Stimulated activated CD4-positive, alpha-beta T cell treated with anti-CD3 and anti-CD28 coated beads, Interleukin-12 subunit alpha, Interleukin-12 subunit beta, amount 100 ng/mL, for 4 hours (primary cell): ENCODE measurements around the gene LAIR2.
"Not testable (repeated sequence)": the region's sequence is repeated elsewhere in the genome, so short reads cannot be mapped to it uniquely, and the experiment has no call there.

Experiments
- DNase-seq: peaks from one replicate; pipeline ENCODE4 v3.0.0-alpha.2; 2020

LAIR2 gene

GRCh38 chr19:54495284-54495683, 7.3 kb upstream of the LAIR2 start:
- not testable (repeated sequence) for DNase-seq

- DNase-seq, result not testable (repeated sequence)
Observed at GRCh38 chr19:54497747-54498450, 4.7 kb upstream of the LAIR2 start.

GRCh38 chr19:54498451-54498772, 4.2 kb upstream of the LAIR2 start:
- DNase-seq, result not testable (repeated sequence)

DNA sequence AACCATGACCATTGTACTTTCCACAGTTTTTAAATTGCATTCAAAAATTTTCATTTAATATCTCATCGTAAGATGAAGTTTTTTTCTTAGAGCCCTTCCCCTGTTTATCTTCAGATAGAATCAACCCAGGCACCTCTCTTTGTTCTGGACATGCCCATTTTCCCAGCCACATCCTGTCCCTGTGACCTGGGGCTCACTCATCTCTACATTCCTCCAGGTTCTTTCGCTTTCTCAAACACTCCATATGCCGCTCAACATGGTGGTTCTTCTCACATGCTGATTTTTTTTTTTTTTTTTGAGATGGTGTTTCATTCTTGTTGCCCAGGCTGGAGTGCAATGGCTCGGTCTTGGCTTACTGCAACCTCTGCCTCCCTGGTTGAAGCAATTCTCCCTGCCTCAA, 2.9 kb downstream of the LAIR2 start:
- DNase-seq, result not testable (repeated sequence)

DNA sequence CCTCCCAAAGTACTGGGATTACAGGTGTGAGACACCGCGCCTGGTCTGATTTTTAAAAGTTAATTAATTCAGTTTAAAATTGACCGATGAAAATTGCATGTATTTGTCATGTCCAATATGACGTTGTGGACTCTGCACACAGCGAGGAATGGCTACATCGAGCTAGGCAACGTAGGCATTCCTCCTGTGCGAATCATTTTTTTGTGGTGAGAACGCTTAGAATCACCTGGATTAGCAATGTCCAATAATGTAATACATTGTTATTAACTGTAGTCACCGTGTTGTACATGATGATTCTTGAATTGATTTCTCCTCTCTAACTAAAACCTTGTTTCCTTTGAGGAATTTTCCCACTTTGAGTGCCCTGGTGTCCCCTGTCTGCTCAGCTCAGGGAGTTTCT, 3.4 kb downstream of the LAIR2 start:
- no peak for DNase-seq

DNA sequence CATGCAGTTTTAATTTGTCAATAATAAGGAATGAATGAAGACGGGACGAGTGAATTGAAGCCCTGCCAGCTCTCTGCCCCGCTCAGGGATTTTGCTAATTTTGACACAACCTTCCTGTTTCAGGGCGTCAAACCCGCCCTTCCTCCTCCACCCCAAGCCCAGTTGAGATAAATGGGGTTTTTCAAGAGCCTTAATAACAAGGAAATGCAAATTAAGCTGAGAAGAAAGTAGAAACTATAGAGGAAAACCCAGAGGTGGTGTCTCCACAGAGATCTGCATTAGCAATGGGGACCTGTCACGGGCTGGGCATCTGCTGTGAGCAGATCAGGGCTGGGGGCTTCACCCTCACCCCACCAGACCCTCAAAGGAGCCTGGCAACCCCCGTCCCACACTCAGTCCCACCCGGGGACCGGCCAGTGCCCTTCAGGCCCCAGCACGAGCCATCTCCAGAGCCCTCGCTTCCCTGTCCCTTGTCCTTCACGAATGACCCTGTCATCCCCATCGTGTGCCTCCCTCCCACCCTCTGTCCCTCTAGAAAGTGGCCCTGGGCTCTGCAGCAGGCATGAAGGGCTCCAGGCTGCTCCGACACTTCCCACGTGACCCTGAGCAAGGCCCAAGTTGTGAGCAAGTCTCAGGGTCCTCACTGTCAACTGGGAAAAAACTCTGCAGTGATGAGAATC, 4.5 kb downstream of the LAIR2 start:
- DNase-seq, result not testable (repeated sequence)

DNA sequence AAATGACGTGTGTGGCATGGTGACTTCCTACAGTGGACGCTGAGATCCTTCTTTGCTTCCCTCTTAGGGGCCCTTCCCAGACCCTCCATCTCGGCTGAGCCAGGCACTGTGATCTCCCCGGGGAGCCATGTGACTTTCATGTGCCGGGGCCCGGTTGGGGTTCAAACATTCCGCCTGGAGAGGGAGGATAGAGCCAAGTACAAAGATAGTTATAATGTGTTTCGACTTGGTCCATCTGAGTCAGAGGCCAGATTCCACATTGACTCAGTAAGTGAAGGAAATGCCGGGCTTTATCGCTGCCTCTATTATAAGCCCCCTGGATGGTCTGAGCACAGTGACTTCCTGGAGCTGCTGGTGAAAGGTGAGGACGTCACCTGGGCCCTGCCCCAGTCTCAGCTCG, 5.2 kb downstream of the LAIR2 start:
- DNase-seq, result no peak

- not testable (repeated sequence) for DNase-seq
Observed at GRCh38 chr19:54508487-54508886, 5.9 kb downstream of the LAIR2 start.

DNA sequence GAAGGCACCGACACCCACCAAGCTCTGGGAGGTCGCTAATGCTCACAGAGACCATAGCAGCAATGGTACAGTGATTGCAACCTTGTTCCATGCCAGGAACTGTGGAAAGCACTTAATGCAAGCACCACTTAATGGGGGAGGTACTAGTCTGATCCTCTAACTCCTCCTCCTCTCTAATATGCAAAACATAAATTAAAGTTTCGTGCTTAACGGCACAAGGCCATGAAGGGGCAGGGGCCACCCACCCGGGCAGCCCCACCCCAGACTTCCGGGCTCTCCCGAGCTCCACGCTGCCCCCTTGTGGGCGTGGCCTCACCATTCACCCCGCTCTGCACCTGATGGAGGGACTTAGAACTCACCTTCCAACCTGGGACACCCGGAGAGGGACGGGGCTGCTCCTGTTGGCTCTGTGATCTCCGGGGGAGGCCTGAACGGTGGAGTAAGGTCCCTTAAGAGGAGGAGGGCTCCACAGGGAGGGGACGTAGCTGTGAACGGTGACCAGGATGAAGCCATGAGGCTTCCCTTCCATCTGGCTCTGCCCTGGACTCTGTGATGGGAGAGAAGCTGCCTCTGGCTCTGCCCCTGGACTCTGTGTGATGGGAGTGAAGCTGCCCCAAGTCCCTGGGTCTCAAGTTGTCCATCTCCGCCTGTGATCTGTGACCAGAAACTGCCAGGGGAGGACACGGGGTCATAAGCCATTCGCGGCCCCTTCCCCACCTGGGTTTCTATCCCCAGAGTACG, 6.7 kb downstream of the LAIR2 start:
- not testable (repeated sequence) for DNase-seq

DNA sequence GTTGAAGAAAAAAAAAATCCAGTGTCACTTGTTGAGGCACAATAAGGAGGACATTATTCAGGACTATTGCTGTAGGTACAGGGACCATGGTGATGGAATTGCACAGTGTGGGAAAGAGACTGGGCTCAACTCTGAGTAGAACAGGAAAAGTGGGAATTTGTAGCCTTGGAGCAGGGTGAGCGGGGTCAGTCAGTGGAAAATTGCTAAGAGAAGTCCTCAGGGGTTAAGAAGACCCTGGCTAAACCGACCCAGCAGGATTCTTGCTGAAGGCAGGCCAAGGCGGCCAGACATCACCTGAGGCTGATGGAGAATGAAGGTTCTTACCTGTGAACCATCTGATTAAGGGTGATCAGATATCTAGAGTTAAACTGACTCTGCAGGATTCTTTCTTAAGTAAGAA, 12.5 kb downstream of the LAIR2 start:
- no peak for DNase-seq

DNA sequence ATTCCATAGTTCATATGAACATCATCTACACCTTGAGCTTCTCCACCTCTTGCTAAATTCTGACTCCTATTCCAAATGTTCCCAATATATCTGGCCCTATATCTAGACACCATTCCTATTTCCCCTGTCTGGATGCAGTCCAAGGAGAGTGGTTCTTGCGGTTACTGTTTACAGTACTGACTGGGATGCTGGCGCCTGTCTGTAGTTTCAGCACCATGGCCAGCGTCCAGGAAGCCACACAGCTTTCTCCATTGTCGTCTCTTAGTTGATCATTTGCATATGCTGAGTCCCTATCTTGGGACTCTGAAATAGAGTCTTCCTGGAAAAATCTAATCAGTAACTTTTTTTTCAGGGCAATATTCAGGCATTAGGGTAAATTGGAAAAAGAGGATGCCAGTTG, 14.9 kb downstream of the LAIR2 start:
- peak; percentile 63 for DNase-seq

GRCh38 chr19:54518844-54519243, 16.2 kb downstream of the LAIR2 start:
- no peak for DNase-seq

DNA sequence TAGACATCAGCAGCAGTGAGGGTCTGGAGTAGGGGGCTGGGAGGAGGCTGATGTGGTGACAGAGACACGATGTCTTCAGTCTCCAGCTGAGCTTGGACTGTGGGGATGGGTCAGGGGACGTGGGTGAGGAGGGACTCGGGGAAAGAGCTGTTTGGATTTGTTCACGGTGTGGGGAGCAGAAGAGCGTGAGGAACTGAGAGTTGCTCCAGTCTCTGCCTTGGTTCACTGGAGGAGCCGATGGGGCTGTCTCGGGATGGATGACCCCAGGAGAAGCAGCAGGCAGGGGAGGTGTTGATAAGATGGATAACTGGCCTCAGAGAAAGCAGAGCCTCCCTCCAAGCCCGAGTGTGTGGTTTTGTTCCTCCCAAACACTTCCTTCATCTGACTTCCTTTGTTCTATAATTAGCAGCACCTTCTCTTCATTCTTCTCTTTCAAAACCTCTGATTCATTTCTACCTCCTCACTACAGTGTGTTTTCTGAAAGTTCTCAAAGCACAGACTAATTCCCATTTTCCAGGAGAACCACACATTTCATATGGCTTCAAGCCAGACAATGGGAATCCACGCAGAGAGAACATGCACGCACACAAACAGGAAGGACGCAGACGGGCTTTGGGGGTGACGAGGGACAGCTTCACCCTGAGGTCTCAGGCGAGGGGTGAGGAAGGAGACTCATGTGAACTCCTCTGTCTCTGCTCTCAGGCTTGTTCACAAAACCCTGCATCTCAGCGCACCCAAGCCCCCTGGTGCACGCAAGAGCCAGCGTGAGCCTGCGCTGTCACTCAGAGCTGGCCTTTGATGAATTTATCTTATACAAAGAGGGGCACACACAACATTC, 18.6 kb downstream of the LAIR2 start:
- DNase-seq, result no peak

DNA sequence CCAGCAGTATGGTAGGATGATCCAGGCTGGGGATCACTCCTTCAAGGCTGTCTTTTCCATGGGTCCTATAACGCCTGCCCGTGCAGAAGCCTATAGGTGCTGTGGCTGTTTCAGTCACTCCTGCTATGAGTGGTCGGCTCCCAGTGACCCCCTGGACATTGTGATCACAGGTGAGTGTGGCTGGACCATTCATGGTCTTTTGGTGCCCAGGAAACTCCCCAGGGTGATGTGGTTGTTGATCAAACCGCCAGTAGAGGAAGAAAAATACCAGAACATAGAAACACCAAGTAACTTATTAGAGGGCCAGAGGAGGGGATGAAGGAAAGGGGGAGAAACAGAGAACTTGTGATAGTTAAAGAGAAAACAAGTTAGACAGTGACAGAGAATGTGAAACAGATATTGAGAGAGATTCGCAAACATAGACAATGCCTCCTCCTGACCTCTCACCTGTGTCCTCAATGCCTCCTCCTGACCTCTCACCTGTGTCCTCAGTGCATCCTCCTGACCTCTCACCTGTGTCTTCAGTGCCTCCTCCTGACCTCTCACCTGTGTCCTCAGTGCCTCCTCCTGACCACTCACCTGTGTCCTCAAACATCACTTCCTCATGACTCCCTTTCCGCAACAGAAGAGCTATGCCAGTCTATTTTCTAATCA, 19.4 kb downstream of the LAIR2 start:
- DNase-seq, result no peak

- peak; percentile 25 for DNase-seq
Observed at GRCh38 chr19:54523403-54523802, 20.8 kb downstream of the LAIR2 start.

DNA sequence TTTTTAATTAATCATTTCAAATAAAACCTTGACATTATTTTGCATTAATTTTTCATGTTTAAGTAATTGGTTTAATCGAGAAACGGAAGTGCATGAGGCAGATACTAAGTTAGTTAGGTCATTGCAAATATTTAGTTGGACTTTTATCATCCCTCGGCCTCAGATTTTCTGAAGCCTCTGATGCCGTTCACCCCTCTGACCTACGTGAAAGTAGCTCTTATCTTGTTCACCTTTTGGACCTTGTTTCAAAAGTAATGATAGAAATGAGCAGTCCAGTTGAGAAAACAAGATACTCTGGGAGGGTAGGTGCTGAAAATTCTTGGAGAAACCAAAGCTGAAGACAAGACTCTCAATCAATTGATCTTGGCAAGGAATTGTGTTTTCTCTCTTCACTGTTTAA, 23.0 kb downstream of the LAIR2 start:
- DNase-seq, result no peak

- DNase-seq, result no peak
Observed at GRCh38 chr19:54526972-54527371, 24.3 kb downstream of the LAIR2 start.

DNA sequence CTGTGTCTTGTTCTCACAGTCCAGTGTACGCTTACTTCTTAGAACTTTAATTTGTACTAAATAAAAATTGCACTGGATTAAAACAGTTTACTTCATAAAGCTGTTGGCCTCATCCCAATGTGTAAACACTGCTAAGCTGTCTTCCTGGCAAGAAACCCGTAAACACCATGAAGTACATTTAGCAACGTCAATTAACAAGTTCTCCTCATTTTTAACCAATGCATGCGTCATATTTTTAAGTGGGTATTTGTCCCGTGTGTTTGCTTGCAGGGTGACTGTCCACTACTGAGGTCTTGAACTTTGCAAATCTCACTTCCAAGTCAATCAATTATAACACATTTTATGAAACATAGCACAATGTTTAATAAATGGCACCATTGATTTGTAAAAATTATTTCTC, 28.2 kb downstream of the LAIR2 start:
- DNase-seq, result no peak

- no peak for DNase-seq
Observed at GRCh38 chr19:54532528-54532927, 29.9 kb downstream of the LAIR2 start.

DNA sequence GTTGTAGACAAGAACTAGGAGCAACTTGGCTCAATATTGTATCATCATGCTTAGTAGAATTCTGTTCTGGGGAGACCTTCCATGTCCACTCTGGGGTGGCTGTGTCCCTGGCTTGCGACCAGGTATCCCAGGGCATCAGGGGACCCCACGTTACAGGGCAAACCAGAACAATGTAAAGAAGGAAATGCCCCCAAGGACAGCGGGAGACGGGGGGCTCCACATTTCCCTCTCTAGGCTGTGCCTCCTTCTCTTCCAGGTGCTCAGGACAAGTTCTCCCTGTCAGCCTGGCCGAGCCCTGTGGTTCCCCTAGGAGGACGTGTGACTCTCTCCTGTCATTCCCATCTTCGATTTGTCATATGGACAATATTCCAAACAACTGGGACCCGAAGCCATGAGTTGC, 30.8 kb downstream of the LAIR2 start:
- DNase-seq, result no peak

GRCh38 chr19:54534156-54534555, 31.5 kb downstream of the LAIR2 start:
- DNase-seq, result no peak

DNA sequence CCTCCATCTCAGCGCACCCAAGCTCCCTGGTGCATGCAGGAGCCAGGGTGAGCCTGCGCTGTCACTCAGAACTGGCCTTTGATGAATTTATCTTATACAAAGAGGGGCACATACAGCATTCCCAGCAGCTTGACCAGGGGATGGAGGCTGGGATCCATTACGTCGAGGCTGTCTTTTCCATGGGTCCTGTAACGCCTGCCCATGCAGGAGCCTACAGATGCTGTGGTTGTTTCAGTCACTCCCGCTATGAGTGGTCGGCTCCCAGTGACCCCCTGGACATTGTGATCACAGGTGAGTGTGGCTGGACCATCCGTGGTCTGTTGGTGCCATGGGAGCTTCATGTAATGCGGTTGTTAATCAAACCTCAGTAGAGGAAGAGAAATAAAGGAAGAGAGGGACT, 33.0 kb downstream of the LAIR2 start:
- no peak for DNase-seq

DNA sequence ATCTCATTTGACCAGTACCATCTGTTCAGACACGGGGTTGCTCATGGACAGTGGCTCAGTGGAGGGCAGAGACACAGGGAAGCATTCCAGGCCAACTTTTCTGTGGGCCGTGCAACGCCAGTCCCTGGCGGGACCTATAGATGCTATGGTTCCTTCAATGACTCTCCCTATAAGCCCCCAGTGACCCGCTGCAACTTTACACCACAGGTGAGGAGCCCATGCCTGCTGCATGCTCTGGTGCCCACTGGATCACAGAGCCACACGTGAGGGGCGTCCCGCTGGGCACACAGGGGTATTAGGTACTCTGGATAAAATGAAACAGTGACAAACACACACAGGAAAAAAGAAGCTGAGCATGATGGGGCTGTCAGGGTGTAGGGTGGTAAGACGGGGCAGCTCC, 34.3 kb downstream of the LAIR2 start:
- DNase-seq, result no peak
